Measurements from ENCODE around the gene KIAA0513. TPM values are rescaled to one million over a fixed set of nuclear protein-coding genes. Genes with fewer than 3 reads are reported as not detected.
A peak's percentile ranks its signal among the peaks of the same experiment; 100 is the strongest.

KIAA0513 gene
- total and polyA plus RNA-seq, 2 experiments from 2014 or later: 12.8 to 24.6 TPM

GRCh38 chr16:85137323-85138072 lies 109.9 kb downstream of the KIAA0513 start:
- H3K27me3 ChIP-seq: no peaks in the 10 kb centered on the region
- H3K9me3 ChIP-seq (ENCODE audit: low read depth): no peaks in the 10 kb centered on the region
- TF ChIP-seq CTCF (IDR thresholded peaks at IDR 0.05; ENCODE audit: low read depth, low read length): no peak
- no peak overlapping the region for H3K27ac ChIP-seq
- peaks cover 20% of the 10 kb centered on the region for H3K4me1 ChIP-seq (ENCODE audit: low read depth)
- H3K4me3 ChIP-seq: no peak overlapping the region
- no peaks in the 10 kb centered on the region for H3K36me3 ChIP-seq
- peak; percentile 76 to 98 for DNase-seq (ENCODE audit: low read depth in 1 of 2, low spot score in 1 of 2)

- no peak overlapping the region for H3K27ac ChIP-seq
- H3K4me1 ChIP-seq (ENCODE audit: low read depth): peaks cover 20% of the 10 kb centered on the region
- H3K4me3 ChIP-seq: no peak overlapping the region
- peak in 1 of 2 donors; percentile 57 for DNase-seq (ENCODE audit: low read depth in 1 of 2, low spot score in 1 of 2)
- H3K9me3 ChIP-seq (ENCODE audit: low read depth): no peaks in the 10 kb centered on the region
- TF ChIP-seq CTCF (IDR thresholded peaks at IDR 0.05; ENCODE audit: low read depth, low read length): no peak
- H3K36me3 ChIP-seq: no peaks in the 10 kb centered on the region
- no peaks in the 10 kb centered on the region for H3K27me3 ChIP-seq
Measured at GRCh38 chr16:85138073-85138824, 110.7 kb downstream of the KIAA0513 start.

- no peaks in the 10 kb centered on the region for H3K36me3 ChIP-seq
- H3K9me3 ChIP-seq (ENCODE audit: low read depth): no peaks in the 10 kb centered on the region
- H3K4me3 ChIP-seq: no peak overlapping the region
- no peaks in the 10 kb centered on the region for H3K27me3 ChIP-seq
- H3K27ac ChIP-seq: no peak overlapping the region
- DNase-seq (ENCODE audit: low read depth in 1 of 2, low spot score in 1 of 2): no peak
- TF ChIP-seq CTCF (IDR thresholded peaks at IDR 0.05; ENCODE audit: low read depth, low read length): no peak
- H3K4me1 ChIP-seq (ENCODE audit: low read depth): peaks cover 20% of the 10 kb centered on the region
Measured at GRCh38 chr16:85138825-85139627, 111.4 kb downstream of the KIAA0513 start.

- H3K4me1 ChIP-seq (ENCODE audit: low read depth): peaks cover 20% of the 10 kb centered on the region
- H3K36me3 ChIP-seq: no peaks in the 10 kb centered on the region
- H3K9me3 ChIP-seq (ENCODE audit: low read depth): no peaks in the 10 kb centered on the region
- H3K27ac ChIP-seq: no peak overlapping the region
- DNase-seq (ENCODE audit: low read depth in 1 of 2, low spot score in 1 of 2): no peak
- H3K4me3 ChIP-seq: no peak overlapping the region
- no peak for TF ChIP-seq CTCF (IDR thresholded peaks at IDR 0.05; ENCODE audit: low read depth, low read length)
- H3K27me3 ChIP-seq: no peaks in the 10 kb centered on the region
Measured at GRCh38 chr16:85139881-85140339, 112.3 kb downstream of the KIAA0513 start.

GRCh38 chr16:85140455-85141012 lies 112.9 kb downstream of the KIAA0513 start:
- Histone ChIP-seq H3K36me3 (no peaks in the 10 kb centered on the region), H3K27me3 (no peaks in the 10 kb centered on the region), H3K4me1 (ENCODE audit: low read depth) (peaks cover 20% of the 10 kb centered on the region), H3K9me3 (ENCODE audit: low read depth) (no peaks in the 10 kb centered on the region), H3K4me3 (no peak overlapping the region), H3K27ac (no peak overlapping the region)
- TF ChIP-seq CTCF (IDR thresholded peaks at IDR 0.05; ENCODE audit: low read depth, low read length): no peak
- DNase-seq (ENCODE audit: low read depth in 1 of 2, low spot score in 1 of 2): no peak

All from cardiac muscle cell (in vitro differentiated cells and primary cell).